GM12873 (cell line): ENCODE results near the gene DCLK1.

Source experiments
- TF ChIP-seq, protein P1 (sequence below): IDR thresholded peaks from 2 replicates; pipeline ENCODE4 v1.5.1; 2012; ENCODE audit warnings: low read depth, mild to moderate bottlenecking, moderate library complexity, low read length, control low read depth; ENCODE audit not compliant: insufficient read depth; ENCODE audit errors: missing control alignments

Gene DCLK1

DNA sequence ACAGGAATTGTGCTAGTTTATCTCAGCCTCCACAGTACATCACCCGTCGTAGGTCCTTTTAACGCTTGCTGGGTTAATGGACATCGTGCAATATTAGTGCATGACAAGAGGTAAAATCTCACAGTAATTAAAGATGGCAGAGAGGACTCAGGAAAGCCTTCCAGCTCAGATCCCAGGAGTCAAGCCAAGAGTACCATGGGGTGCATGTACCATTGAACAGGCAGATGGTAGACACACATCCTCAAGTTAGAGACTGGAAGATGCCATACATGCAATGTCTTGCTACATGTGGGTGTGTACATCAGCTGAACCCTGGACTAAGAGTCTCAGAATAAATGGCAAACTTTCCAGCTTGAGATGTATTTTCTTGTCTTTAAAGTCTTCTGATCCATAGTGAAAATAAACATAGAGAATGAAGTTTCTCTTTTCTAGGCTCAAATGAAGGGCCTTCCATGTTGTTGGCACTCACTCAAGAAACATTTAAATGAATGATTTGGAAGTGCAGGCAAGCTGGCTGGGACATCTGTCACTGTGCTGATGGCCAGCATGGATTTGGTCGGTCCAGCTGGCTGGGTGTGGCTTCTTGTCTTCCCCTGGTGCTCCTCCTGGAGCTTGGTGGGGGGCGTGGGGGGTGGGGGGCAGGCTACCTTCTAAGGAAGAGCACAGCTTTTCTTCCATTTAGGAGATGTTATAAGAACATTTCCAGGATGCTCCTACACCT is 363.8 kb downstream of the DCLK1 start:
- TF ChIP-seq, protein P1, sequence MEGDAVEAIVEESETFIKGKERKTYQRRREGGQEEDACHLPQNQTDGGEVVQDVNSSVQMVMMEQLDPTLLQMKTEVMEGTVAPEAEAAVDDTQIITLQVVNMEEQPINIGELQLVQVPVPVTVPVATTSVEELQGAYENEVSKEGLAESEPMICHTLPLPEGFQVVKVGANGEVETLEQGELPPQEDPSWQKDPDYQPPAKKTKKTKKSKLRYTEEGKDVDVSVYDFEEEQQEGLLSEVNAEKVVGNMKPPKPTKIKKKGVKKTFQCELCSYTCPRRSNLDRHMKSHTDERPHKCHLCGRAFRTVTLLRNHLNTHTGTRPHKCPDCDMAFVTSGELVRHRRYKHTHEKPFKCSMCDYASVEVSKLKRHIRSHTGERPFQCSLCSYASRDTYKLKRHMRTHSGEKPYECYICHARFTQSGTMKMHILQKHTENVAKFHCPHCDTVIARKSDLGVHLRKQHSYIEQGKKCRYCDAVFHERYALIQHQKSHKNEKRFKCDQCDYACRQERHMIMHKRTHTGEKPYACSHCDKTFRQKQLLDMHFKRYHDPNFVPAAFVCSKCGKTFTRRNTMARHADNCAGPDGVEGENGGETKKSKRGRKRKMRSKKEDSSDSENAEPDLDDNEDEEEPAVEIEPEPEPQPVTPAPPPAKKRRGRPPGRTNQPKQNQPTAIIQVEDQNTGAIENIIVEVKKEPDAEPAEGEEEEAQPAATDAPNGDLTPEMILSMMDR: no peak

DNA sequence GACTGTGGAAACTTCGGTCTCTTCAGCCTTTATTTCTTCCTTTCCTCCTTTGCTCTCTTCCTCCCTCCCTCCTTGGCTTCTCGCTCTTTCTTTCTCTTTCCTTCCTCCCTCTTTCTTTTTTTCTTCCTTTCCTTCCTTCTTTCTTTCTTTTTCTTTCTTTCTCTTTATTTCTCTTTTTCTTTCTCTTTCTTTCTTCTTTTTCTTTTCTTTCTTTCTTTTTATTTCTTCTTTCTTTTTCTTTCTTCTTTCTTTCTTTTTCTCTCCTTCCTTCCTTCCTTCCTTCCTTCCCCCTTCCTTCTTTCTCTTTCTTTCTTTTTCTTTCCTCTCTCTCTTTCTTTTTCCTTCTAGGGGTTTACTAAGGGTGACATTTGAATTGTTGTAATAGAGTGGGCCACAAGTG is 364.5 kb downstream of the DCLK1 start:
- TF ChIP-seq, protein P1: no peak

DNA sequence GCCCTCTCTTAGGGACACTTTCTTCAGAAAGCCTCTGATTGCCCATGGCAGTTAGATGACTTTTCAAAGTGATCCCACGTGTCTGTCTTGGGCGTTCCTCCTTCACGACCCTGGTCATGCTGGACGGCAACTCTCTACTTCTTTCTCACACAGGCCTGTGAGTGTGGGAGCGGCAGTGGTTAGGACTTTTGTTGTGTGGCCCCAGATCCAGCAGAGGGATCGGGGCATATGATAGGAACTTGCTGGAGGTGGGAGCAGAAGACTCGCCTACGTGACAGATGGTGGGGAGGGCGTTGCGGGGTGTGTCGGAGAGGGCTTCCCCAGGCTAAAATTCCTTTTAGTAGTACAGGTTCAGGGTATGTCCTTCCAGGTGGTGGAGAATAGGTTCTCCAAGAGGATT is 365.2 kb downstream of the DCLK1 start:
- TF ChIP-seq, protein P1: no peak

DNA sequence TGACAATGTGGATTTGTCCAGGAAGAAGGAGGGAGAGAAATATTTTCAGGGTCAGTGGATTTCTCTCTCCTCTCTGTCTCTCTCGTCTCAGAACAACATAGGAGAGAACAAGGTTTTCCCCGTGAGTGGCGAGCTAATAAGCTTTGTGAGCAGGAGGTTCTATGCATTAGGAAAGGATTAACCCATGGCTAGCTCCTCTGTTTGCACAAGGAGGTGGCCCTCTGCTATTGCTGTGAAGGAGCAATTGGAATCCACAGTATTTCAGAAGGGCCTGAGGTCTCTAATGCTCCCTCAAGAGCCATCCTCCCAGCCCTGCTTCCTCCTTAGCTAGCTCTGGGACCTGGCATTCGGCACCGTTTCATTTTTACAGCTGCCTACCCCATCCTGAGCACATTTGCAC is 365.8 kb downstream of the DCLK1 start:
- TF ChIP-seq, protein P1: no peak

DNA sequence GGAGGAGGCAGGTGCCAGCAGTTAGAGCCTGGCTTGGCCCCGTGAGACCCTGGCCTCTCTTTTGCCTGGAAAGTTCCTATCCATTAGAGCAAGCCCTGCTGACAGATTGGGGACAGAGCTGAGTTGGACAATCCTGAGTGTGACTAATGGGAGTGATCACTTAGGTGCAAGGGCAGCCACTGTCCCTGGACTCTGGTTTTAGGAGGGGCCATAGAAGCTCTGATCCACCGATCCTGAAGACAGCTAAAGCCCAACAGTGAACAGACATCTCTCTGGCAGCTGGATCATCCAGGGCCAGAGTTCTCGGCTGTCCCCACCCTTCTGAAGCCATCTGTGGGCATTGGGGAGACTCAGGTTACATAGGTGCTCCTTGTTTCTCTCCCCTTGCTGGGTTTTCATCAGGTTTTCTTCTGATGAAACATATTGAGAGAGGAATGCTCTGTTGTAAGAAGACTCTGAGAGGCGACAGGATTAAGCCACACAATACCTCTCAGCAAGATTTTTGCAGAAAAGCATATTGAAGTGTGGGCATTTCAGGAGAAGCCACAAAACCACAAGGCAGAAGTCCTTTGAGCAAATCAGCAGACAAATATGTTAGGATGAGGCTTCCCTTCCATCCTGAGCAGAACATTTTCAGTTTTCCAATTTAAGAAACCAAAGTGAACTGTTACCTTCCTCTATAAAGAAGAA is 366.7 kb downstream of the DCLK1 start:
- TF ChIP-seq, protein P1: no peak

DNA sequence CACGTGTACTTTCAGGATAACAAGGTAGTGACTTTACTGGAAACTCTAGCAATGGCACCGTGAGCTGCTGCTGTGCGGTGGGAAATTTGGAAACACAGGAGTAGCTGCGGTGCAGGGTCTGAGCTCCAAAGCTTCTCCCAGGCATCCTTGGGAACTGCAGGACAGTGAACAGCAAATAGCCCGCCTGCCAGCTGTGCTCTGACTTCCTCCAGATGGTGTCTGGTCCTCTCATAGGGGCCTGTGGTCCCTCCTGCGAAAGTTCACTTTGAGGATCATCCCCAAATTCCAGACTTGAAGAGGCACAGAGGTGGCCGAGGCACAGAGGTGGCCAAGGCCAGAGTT is 367.4 kb downstream of the DCLK1 start:
- TF ChIP-seq, protein P1: no peak

DNA sequence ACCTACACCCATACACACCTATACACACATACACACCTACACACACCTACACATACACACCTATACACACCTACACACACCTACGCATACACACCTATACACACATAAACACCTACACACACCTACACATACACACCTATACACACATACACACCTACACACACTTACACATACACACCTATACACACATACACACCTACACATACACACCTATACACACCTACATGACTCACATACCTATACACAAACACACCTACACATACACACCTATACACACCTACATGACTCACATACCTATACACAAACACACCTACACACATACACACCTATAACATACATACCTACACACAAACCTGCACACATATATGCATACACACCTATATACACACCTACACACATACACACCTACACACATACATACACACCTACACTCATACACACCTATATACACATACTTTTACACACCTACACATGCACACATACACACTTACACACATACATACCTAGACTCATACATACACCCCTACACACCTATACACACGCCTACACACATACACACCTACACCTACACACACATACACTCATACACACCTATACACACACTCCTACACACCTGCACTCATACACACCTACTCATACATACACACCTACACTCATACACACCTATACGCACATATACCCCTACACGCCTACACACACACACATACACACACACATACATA is 368.0 kb downstream of the DCLK1 start:
- TF ChIP-seq, protein P1: no peak
